Spleen (tissue), 7 donors: ENCODE results near the gene PABPC4L.

ENCODE experiments used
- CTCF ChIP-seq, 11 experiments: fragments of 200-600 bp in 7 of 11; fragments of 450-650 bp in 4 of 11; sonication (generic) in 4 of 11; IDR thresholded peaks in 8 of 11; conservative IDR thresholded peaks in 3 of 11; 1 replicate in 7 of 11; 2 replicates in 4 of 11; pipeline versions ENCODE4 v1.4.0 to v1.8.0; 2016 to 2021; ENCODE audit warnings: antibody characterized with exemption in 11 of 11, inconsistent platforms in 4 of 11, mild to moderate bottlenecking in 1 of 11
- POLR2A ChIP-seq, 3 donors: fragments of 450-650 bp; IDR thresholded peaks; one replicate each; pipeline ENCODE4 v1.5.1; 2017; ENCODE audit warnings: antibody characterized with exemption in 3 of 3, mild to moderate bottlenecking in 1 of 3
- POLR2AphosphoS5 ChIP-seq, 3 donors: sonication (generic); formaldehyde crosslinking; IDR thresholded peaks; one replicate each; pipeline ENCODE4 v1.5.1; 2017; ENCODE audit warnings: antibody characterized with exemption in 3 of 3
- donor health status: DM: no; HTN: no; CAD: no; lungs with moderate emphysema.
- donor health status: DM: no; HTN: no; CAD: no.
- donor health status: DM: no; HTN: no; CAD: no.

DNA sequence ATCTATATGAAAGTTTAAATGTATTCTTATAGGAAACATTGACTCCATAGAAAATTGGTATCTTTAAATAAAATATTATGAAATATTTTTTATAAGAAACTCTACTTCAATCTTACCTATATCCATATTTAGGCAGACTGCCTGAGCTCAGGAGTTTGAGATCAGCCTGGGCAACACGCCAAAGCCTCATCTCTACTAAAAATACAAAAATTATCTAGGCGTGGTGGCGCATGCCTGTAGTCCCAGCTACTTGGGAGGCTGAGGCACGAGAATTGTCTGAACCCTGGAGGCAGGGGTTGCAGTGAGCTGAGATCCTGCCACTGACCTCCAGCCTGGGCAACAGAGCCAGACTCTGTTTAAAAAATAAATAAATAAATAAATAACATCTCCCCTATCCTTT lies 47.5 kb downstream of the PABPC4L start:
- TF ChIP-seq CTCF (IDR thresholded peaks at IDR 0.05 in 8 of 11, conservative IDR thresholded peaks at IDR 0.05 in 3 of 11), result no peak
- TF ChIP-seq POLR2A (IDR thresholded peaks at IDR 0.05), result no peak
- no peak for TF ChIP-seq POLR2AphosphoS5 (IDR thresholded peaks at IDR 0.05)
